Measurements from ENCODE around the gene INSL3.

DNA sequence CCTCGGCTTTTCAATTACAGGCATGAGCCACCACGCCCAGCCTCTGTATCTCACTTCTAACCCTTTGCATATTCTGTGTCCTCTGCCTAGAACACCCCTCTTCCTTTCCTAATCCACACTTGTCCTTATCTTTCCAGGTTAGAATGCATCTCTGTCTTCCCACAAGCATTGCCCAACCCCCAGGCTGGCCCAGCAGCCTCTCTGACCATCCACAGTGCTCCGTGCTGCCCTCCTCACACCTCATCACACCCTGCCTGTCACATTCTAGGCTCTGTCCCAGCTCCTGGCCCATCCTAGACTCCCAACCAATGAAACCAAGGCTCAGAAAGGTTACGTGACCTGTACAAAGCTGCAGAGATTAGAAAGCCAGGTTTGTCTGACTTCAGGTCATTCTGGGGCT lies 15.2 kb upstream of the INSL3 start:
- TF ChIP-seq, protein P1, sequence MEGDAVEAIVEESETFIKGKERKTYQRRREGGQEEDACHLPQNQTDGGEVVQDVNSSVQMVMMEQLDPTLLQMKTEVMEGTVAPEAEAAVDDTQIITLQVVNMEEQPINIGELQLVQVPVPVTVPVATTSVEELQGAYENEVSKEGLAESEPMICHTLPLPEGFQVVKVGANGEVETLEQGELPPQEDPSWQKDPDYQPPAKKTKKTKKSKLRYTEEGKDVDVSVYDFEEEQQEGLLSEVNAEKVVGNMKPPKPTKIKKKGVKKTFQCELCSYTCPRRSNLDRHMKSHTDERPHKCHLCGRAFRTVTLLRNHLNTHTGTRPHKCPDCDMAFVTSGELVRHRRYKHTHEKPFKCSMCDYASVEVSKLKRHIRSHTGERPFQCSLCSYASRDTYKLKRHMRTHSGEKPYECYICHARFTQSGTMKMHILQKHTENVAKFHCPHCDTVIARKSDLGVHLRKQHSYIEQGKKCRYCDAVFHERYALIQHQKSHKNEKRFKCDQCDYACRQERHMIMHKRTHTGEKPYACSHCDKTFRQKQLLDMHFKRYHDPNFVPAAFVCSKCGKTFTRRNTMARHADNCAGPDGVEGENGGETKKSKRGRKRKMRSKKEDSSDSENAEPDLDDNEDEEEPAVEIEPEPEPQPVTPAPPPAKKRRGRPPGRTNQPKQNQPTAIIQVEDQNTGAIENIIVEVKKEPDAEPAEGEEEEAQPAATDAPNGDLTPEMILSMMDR (IDR thresholded peaks at IDR 0.05; ENCODE audit: low read length), result no peak
- no peak for TF ChIP-seq EZH2 (optimal IDR thresholded peaks at IDR 0.05; ENCODE audit: low read depth, low read length)
- TF ChIP-seq EZH2phosphoT487 (IDR thresholded peaks at IDR 0.05; ENCODE audit: low read length), result no peak
